SU-DHL-6 (cell line): ENCODE data around the gene EIF2AK3.

ENCODE experiments used
- H2AFZ ChIP-seq: fragments of 200-600 bp; sonication (generic); 2 replicates; pipeline ENCODE4 v1.6.1; 2014; ENCODE audit warnings: low read depth, mild to moderate bottlenecking, moderate library complexity, mixed read lengths, antibody characterized with exemption, low read length; ENCODE audit not compliant: severe bottlenecking
- H3F3A ChIP-seq: fragments of 200-600 bp; shearing (Covaris generic); 2 replicates; pipeline ENCODE4 v1.6.0; 2016; ENCODE audit warnings: antibody characterized with exemption, mild to moderate bottlenecking; ENCODE audit not compliant: insufficient read depth
- H3K27ac ChIP-seq: fragments of 200-600 bp; sonication (generic); 2 replicates; pipeline ENCODE4 v1.5.1; 2016; ENCODE audit warnings: low read depth, mild to moderate bottlenecking, low read length, moderate library complexity, mixed read lengths
- H3K27me3 ChIP-seq: fragments of 200-600 bp; sonication (generic), shearing (Covaris generic); 2 replicates; pipeline ENCODE4 v1.6.0; 2014; ENCODE audit warnings: mild to moderate bottlenecking, low read length
- H3K36me3 ChIP-seq: fragments of 200-600 bp; sonication (generic); 2 replicates; pipeline ENCODE4 v1.6.1; 2014; ENCODE audit warnings: mild to moderate bottlenecking, low read length, mixed read lengths
- H3K4me2 ChIP-seq: fragments of 300-600, 200-600 bp; shearing (Covaris generic), sonication (generic); 2 replicates; pipeline ENCODE4 v1.6.0; 2014; ENCODE audit warnings: low read length, low read depth, mild to moderate bottlenecking; ENCODE audit not compliant: poor library complexity, severe bottlenecking
- H3K4me3 ChIP-seq: fragments of 200-600 bp; sonication (generic); 2 replicates; pipeline ENCODE4 v1.5.1; 2014; ENCODE audit warnings: antibody characterized with exemption, low read length, mild to moderate bottlenecking, mixed read lengths; ENCODE audit not compliant: insufficient read depth, poor library complexity, severe bottlenecking
- H3K79me2 ChIP-seq: fragments of 200-600 bp; sonication (generic); 2 replicates; pipeline ENCODE4 v1.6.1; 2014; ENCODE audit warnings: mild to moderate bottlenecking, low read length, moderate library complexity; ENCODE audit not compliant: insufficient read depth
- H3K9ac ChIP-seq: fragments of 200-600 bp; sonication (generic); 2 replicates; pipeline ENCODE4 v1.7.0; 2014; ENCODE audit warnings: mild to moderate bottlenecking, low read length
- H3K9me2 ChIP-seq: fragments of 200-600 bp; sonication (generic); replicated peaks from 2 replicates; pipeline ENCODE4 v1.6.1; 2014; ENCODE audit warnings: low read length; ENCODE audit not compliant: insufficient read depth
- H3K9me3 ChIP-seq: fragments of 200-600 bp; sonication (generic); 2 replicates; pipeline ENCODE4 v1.6.1; 2014; ENCODE audit warnings: low read length, mixed read lengths; ENCODE audit not compliant: insufficient read depth
- H4K20me1 ChIP-seq: fragments of 200-600 bp; sonication (generic); 2 replicates; pipeline ENCODE4 v1.6.1; 2014; ENCODE audit warnings: low read depth, mild to moderate bottlenecking, antibody characterized with exemption, low read length, moderate library complexity, mixed read lengths
- CTCF ChIP-seq: fragments of 200-600 bp; sonication (generic); IDR thresholded peaks from one replicate; pipeline ENCODE4 v1.5.1; 2017; ENCODE audit warnings: antibody characterized with exemption, mild to moderate bottlenecking, low read length, moderate library complexity; ENCODE audit not compliant: insufficient read depth, poor library complexity, severe bottlenecking
- EZH2phosphoT487 ChIP-seq: fragments of 200-600 bp; sonication (generic), shearing (Covaris generic); conservative IDR thresholded peaks from 2 replicates; pipeline ENCODE4 v1.6.1; 2018; ENCODE audit warnings: mild to moderate bottlenecking, antibody characterized with exemption, low read length, moderate library complexity, mixed read lengths

Gene EIF2AK3

GRCh38 chr2:88561646-88562388 is 65.4 kb downstream of the EIF2AK3 start:
- Histone ChIP-seq H4K20me1 (no peaks in the 10 kb centered on the region), H3K36me3 (peaks cover 38% of the 10 kb centered on the region), H3K27ac (no peak overlapping the region), H3K79me2 (no peaks in the 10 kb centered on the region), H3K9ac (no peak overlapping the region), H3K27me3 (no peaks in the 10 kb centered on the region), H3K4me3 (no peak overlapping the region), H2AFZ (no peak overlapping the region), H3K9me3 (no peaks in the 10 kb centered on the region), H3F3A (peaks cover 7% of the 10 kb centered on the region; the same call in 1 of the 2 replicates), H3K9me2 (no peaks in the 10 kb centered on the region), H3K4me2 (no peak overlapping the region)
- no peak for TF ChIP-seq EZH2phosphoT487
- TF ChIP-seq CTCF, result no peak

- H4K20me1 ChIP-seq, result no peaks in the 10 kb centered on the region
- H3K9ac ChIP-seq, result no peak overlapping the region
- TF ChIP-seq CTCF (no peak), EZH2phosphoT487 (no peak)
- no peaks in the 10 kb centered on the region for H3K9me3 ChIP-seq
- no peaks in the 10 kb centered on the region for H3K79me2 ChIP-seq
- H3K4me3 ChIP-seq, result no peak overlapping the region
- H2AFZ ChIP-seq, result no peak overlapping the region
- H3K27me3 ChIP-seq, result no peaks in the 10 kb centered on the region
- peaks cover 40% of the 10 kb centered on the region for H3K36me3 ChIP-seq
- H3K4me2 ChIP-seq, result no peak overlapping the region
- H3F3A ChIP-seq, result peaks cover 10% of the 10 kb centered on the region; the same call in 1 of the 2 replicates
- H3K27ac ChIP-seq, result no peak overlapping the region
- H3K9me2 ChIP-seq, result no peaks in the 10 kb centered on the region
Measured at GRCh38 chr2:88560619-88561307, 66.5 kb downstream of the EIF2AK3 start.

GRCh38 chr2:88557290-88557689 is 70.0 kb downstream of the EIF2AK3 start:
- H2AFZ ChIP-seq, result no peak overlapping the region
- H3K36me3 ChIP-seq, result peaks cover 35% of the 10 kb centered on the region
- no peaks in the 10 kb centered on the region for H3K79me2 ChIP-seq

More at GRCh38 chr2:88557290-88557689, 70.0 kb downstream of the EIF2AK3 start:
- Histone ChIP-seq H3K9ac (no peak overlapping the region), H3K27me3 (no peaks in the 10 kb centered on the region), H4K20me1 (no peaks in the 10 kb centered on the region), H3F3A (peaks cover 10% of the 10 kb centered on the region; the same call in 1 of the 2 replicates), H3K27ac (no peak overlapping the region), H3K9me3 (no peaks in the 10 kb centered on the region), H3K9me2 (no peaks in the 10 kb centered on the region), H3K4me2 (no peak overlapping the region), H3K4me3 (no peak overlapping the region)
- TF ChIP-seq EZH2phosphoT487 (no peak), CTCF (no peak)
